Measurements from ENCODE around the gene TMEM252. TPM values are rescaled to one million over a fixed set of nuclear protein-coding genes. Genes with fewer than 3 reads are reported as not detected.

TMEM252 gene
- total RNA-seq, 1 experiment from 2014 or later: not detected

DNA sequence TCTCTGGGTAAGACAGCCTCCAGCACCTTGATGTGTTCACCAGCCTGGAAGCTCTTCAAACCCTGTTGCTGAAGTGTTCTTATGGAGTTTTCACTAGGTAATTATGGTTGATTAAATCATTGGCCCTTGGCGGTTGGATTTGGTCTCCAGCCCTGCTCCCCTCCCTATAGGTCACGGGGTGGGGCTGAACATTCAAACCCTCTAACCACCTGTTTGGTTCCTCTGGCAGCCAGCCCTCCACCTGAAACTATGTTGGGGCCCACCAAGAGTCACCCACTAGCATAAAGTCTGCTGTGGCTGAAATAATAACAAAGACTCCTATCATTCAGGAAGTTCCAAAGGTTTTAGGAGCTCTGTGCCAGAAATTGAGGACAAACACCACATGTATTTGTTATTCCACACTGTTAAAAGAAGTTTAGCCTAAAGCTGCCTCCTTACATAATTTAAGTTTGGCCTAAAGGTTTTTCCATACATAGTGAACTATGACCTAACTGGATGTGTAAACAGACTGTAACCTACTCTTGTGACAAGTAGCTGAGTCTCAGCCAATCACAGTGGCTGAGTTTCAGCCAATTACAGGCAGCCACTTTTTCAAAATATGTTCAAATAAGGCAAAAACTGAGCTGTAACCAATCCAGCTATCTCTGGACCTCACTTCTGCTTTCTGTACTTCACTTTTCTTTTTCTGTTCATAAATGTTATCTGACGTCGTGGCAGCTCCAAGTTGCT is 34.8 kb downstream of the TMEM252 start:
- H3K27me3 Mint-ChIP-seq (ENCODE audit: unreplicated experiment): peaks cover 14% of the 10 kb centered on the region

DNA sequence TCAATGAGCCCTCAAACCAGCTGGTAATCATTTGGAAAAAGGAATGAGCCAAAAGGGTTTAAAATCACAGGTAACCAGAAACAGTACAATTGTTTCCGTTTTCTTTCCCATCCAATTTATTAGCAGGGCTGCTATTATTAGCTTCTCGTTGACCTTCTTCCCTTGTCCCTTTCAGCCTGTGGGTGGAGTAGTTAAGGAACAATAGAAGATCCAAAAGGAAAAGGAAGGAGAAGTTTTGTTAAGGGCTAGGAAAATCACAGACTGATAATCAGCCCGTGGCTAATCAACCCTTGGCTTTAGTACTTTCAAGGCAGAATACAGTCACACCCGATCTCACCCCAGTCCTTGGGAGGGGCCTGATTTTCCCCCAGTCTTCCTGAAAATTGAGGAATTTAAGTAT is 38.4 kb downstream of the TMEM252 start:
- CTCF ChIA-PET: no interaction called here
- no peak for DNase-seq
- Mint-ChIP-seq H3K4me3 (ENCODE audit: low read depth, unreplicated experiment) (no peak overlapping the region), H3K4me1 (ENCODE audit: low read depth, unreplicated experiment) (peaks cover 9% of the 10 kb centered on the region), H3K9me3 (ENCODE audit: low read depth, unreplicated experiment) (no peaks in the 10 kb centered on the region), H3K27ac (ENCODE audit: unreplicated experiment) (no peak overlapping the region), H3K36me3 (ENCODE audit: insufficient read depth, unreplicated experiment) (no peaks in the 10 kb centered on the region), H3K27me3 (ENCODE audit: unreplicated experiment) (peaks cover 49% of the 10 kb centered on the region)
- intact Hi-C loops (cut with micrococcal nuclease; ENCODE audit: unreplicated experiment): loop anchor here (10.0 kb wide), 1 partner anchor 63 kb away; no protein-coding TSS in a partner anchor
- TF ChIP-seq, protein P1, sequence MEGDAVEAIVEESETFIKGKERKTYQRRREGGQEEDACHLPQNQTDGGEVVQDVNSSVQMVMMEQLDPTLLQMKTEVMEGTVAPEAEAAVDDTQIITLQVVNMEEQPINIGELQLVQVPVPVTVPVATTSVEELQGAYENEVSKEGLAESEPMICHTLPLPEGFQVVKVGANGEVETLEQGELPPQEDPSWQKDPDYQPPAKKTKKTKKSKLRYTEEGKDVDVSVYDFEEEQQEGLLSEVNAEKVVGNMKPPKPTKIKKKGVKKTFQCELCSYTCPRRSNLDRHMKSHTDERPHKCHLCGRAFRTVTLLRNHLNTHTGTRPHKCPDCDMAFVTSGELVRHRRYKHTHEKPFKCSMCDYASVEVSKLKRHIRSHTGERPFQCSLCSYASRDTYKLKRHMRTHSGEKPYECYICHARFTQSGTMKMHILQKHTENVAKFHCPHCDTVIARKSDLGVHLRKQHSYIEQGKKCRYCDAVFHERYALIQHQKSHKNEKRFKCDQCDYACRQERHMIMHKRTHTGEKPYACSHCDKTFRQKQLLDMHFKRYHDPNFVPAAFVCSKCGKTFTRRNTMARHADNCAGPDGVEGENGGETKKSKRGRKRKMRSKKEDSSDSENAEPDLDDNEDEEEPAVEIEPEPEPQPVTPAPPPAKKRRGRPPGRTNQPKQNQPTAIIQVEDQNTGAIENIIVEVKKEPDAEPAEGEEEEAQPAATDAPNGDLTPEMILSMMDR (IDR thresholded peaks at IDR 0.05; ENCODE audit: unreplicated experiment): no peak
- BruUV-seq (replicated peaks): no TSS peak

More for the DNA sequence above, 34.8 kb downstream of the TMEM252 start:
- intact Hi-C loops (cut with micrococcal nuclease; ENCODE audit: unreplicated experiment): loop anchor here (10.0 kb wide), 1 partner anchor 59 kb away; no protein-coding TSS in a partner anchor
- H3K27ac Mint-ChIP-seq (ENCODE audit: unreplicated experiment): no peak overlapping the region
- TF ChIP-seq, protein P1 (IDR thresholded peaks at IDR 0.05; ENCODE audit: unreplicated experiment): no peak
- no peak overlapping the region for H3K4me3 Mint-ChIP-seq (ENCODE audit: low read depth, unreplicated experiment)
- BruUV-seq (replicated peaks): no TSS peak
- DNase-seq: no peak
- CTCF ChIA-PET: no interaction called here
- H3K4me1 Mint-ChIP-seq (ENCODE audit: low read depth, unreplicated experiment): peaks cover 3% of the 10 kb centered on the region
- H3K36me3 Mint-ChIP-seq (ENCODE audit: insufficient read depth, unreplicated experiment): peaks cover 4% of the 10 kb centered on the region
- no peaks in the 10 kb centered on the region for H3K9me3 Mint-ChIP-seq (ENCODE audit: low read depth, unreplicated experiment)

DNA sequence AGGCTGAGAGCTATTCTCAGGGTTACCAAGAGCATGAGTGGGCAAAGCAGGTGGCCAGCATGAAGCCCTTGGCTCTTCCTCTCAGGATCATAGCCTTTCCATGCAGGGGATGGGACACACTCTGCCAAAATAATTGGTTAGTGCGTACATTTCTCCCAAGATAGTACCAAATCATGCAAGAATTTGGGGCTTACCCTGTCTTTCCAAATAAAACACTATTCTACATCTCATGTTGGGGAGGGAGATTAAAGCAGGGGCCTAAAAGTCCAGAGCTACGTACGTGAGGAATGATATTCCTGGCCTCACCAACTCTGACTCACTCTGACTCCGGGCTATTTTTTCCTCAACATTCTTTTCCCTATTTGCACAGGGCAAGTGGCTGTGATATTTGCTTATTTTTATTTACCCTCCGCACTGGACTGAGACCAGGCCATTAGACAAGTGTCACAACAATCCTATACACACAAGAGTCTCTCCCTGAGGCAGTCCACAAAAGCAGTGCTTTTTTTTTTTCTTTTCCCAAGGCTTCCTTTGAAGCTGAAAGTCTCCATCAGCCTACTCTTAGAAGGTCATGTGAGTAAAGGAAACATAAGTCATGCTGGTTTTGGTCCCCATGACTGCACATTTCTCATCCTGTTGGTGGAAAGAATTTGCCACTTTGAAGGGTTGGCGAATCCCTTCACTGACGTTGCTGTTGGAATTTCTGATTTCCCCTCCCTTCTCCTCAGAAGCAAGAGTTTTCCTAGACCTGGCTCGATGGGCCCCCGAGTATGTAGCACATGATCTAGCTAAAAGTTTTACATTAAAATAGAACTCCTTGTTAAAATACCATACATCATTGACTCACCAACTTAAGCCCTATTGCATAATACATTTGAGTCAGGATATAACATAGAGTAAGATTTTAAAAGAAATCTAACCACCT is 40.0 kb downstream of the TMEM252 start:
- TF ChIP-seq, protein P1 (IDR thresholded peaks at IDR 0.05; ENCODE audit: unreplicated experiment): no peak
- no peak for DNase-seq
- no TSS peak for BruUV-seq (replicated peaks)
- Mint-ChIP-seq H3K27me3 (ENCODE audit: unreplicated experiment) (peaks cover 56% of the 10 kb centered on the region), H3K4me3 (ENCODE audit: low read depth, unreplicated experiment) (no peak overlapping the region), H3K36me3 (ENCODE audit: insufficient read depth, unreplicated experiment) (no peaks in the 10 kb centered on the region), H3K9me3 (ENCODE audit: low read depth, unreplicated experiment) (no peaks in the 10 kb centered on the region), H3K4me1 (ENCODE audit: low read depth, unreplicated experiment) (peaks cover 9% of the 10 kb centered on the region), H3K27ac (ENCODE audit: unreplicated experiment) (no peak overlapping the region)
- intact Hi-C loops (cut with micrococcal nuclease; ENCODE audit: unreplicated experiment): loop anchor here (1.0 to 10.0 kb wide), 2 partner anchors 48 to 64 kb away; no protein-coding TSS in a partner anchor
- CTCF ChIA-PET: interaction anchor here (1.3 kb wide), 1 partner anchor 11 kb away, joined by 3 read pairs; no protein-coding TSS in a partner anchor

DNA sequence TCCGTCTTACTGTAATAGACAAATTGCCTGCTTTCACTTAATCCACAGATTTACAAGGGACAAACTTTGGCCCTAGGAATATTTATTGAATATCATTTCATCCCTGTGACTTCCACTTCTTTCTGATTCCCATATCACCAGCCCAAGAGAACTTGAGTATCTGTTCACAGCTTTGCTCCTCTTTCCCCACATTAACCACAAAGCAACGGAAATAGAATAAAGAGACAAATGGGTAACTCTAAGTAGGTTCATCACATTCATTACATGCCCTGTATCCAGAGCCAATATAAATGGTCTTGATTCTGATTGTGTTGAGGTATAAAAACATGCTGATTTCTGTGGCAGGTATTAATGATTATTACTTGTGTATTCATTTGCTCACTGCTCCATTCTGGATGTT is 41.9 kb downstream of the TMEM252 start:
- H3K36me3 Mint-ChIP-seq (ENCODE audit: insufficient read depth, unreplicated experiment): no peaks in the 10 kb centered on the region
- TF ChIP-seq, protein P1 (IDR thresholded peaks at IDR 0.05; ENCODE audit: unreplicated experiment): no peak
- DNase-seq: no peak
- H3K4me1 Mint-ChIP-seq (ENCODE audit: low read depth, unreplicated experiment): peaks cover 9% of the 10 kb centered on the region
- H3K27me3 Mint-ChIP-seq (ENCODE audit: unreplicated experiment): peaks cover 45% of the 10 kb centered on the region
- CTCF ChIA-PET: no interaction called here
- H3K27ac Mint-ChIP-seq (ENCODE audit: unreplicated experiment): no peak overlapping the region
- no TSS peak for BruUV-seq (replicated peaks)
- no peaks in the 10 kb centered on the region for H3K9me3 Mint-ChIP-seq (ENCODE audit: low read depth, unreplicated experiment)
- intact Hi-C loops (cut with micrococcal nuclease; ENCODE audit: unreplicated experiment): no loop called here
- H3K4me3 Mint-ChIP-seq (ENCODE audit: low read depth, unreplicated experiment): no peak overlapping the region

Data from Calu3 (cell line).